ENCODE data around the gene SRP68. TPM values are rescaled to one million over a fixed set of nuclear protein-coding genes. Genes with fewer than 3 reads are reported as not detected.

The SRP68 gene
- 74.5 TPM for polyA plus RNA-seq (2013, experiment 1 of 4)
- polyA plus RNA-seq (2013, experiment 2 of 4) = 73.2 TPM
- polyA plus RNA-seq (2013, experiment 3 of 4) = 54.9 TPM
- 60.8 TPM for polyA plus RNA-seq (2013, experiment 4 of 4)

- H3K27me3 ChIP-seq (ENCODE audit: control insufficient read depth, insufficient read depth, low read length, poor library complexity, severe bottlenecking) = peaks cover 42% of the 10 kb centered on the region
- peak within 1 kb of the TSS; percentile 87 for H3K4me3 ChIP-seq (ENCODE audit: insufficient read depth, low read depth, low read length)
- peaks cover 17% of the 10 kb centered on the region for H3K4me1 ChIP-seq (ENCODE audit: control insufficient read depth, insufficient read depth, low read length)
- 1% methylated on average over 57 of the region's 57 CpGs for WGBS, 2 experiments
- H3K36me3 ChIP-seq (ENCODE audit: control insufficient read depth, insufficient read depth, low read length) = peaks cover 5% of the 10 kb centered on the region
- no peak within 1 kb of the TSS for H3K27ac ChIP-seq (ENCODE audit: insufficient read depth, low read depth, low read length, poor library complexity, severe bottlenecking)
- no peaks in the 10 kb centered on the region for H3K9me3 ChIP-seq (ENCODE audit: control insufficient read depth, low read length)
These were observed at the start of gene SRP68 for GRCh38 chr17:76072148-76072858. SRP68 (minus strand) TSS chr17:76072517; CDS start chr17:76072491, 26 bp downstream.

- 54 to 59% methylated on average over 42 of the region's 42 CpGs for WGBS, 2 experiments
- Histone ChIP-seq H3K36me3 (ENCODE audit: control insufficient read depth, insufficient read depth, low read length) (no peaks in the 10 kb centered on the region), H3K27ac (ENCODE audit: insufficient read depth, low read depth, low read length, poor library complexity, severe bottlenecking) (no peak overlapping the region), H3K4me1 (ENCODE audit: control insufficient read depth, insufficient read depth, low read length) (peaks cover 10% of the 10 kb centered on the region), H3K4me3 (ENCODE audit: insufficient read depth, low read depth, low read length) (no peak overlapping the region), H3K9me3 (ENCODE audit: control insufficient read depth, low read length) (no peaks in the 10 kb centered on the region), H3K27me3 (ENCODE audit: control insufficient read depth, insufficient read depth, low read length, poor library complexity, severe bottlenecking) (peaks cover 21% of the 10 kb centered on the region)
These were observed 49.7 kb upstream of the SRP68 start for GRCh38 chr17:76121932-76122430.

- 72 to 79% methylated on average over 5 of the region's 5 CpGs for WGBS, 2 experiments
- Histone ChIP-seq H3K4me1 (ENCODE audit: control insufficient read depth, insufficient read depth, low read length) (peaks cover 10% of the 10 kb centered on the region), H3K36me3 (ENCODE audit: control insufficient read depth, insufficient read depth, low read length) (no peaks in the 10 kb centered on the region), H3K9me3 (ENCODE audit: control insufficient read depth, low read length) (no peaks in the 10 kb centered on the region), H3K27me3 (ENCODE audit: control insufficient read depth, insufficient read depth, low read length, poor library complexity, severe bottlenecking) (peaks cover 21% of the 10 kb centered on the region), H3K27ac (ENCODE audit: insufficient read depth, low read depth, low read length, poor library complexity, severe bottlenecking) (no peak overlapping the region), H3K4me3 (ENCODE audit: insufficient read depth, low read depth, low read length) (no peak overlapping the region)
These were observed 48.3 kb upstream of the SRP68 start for GRCh38 chr17:76120658-76121008.

GRCh38 chr17:76119409-76120371, 47.4 kb upstream of the SRP68 start:
- Histone ChIP-seq H3K9me3 (ENCODE audit: control insufficient read depth, low read length) (no peaks in the 10 kb centered on the region), H3K27ac (ENCODE audit: insufficient read depth, low read depth, low read length, poor library complexity, severe bottlenecking) (no peak overlapping the region), H3K4me1 (ENCODE audit: control insufficient read depth, insufficient read depth, low read length) (peaks cover 10% of the 10 kb centered on the region), H3K36me3 (ENCODE audit: control insufficient read depth, insufficient read depth, low read length) (no peaks in the 10 kb centered on the region), H3K27me3 (ENCODE audit: control insufficient read depth, insufficient read depth, low read length, poor library complexity, severe bottlenecking) (peaks cover 21% of the 10 kb centered on the region), H3K4me3 (ENCODE audit: insufficient read depth, low read depth, low read length) (no peak overlapping the region)
- 71 to 72% methylated on average over 19 of the region's 19 CpGs for WGBS, 2 experiments

GRCh38 chr17:76115138-76115754, 42.9 kb upstream of the SRP68 start:
- WGBS, 2 experiments = 83 to 94% methylated on average over 7 of the region's 7 CpGs
- H3K36me3 ChIP-seq (ENCODE audit: control insufficient read depth, insufficient read depth, low read length) = no peaks in the 10 kb centered on the region
- H3K9me3 ChIP-seq (ENCODE audit: control insufficient read depth, low read length) = no peaks in the 10 kb centered on the region
- H3K4me3 ChIP-seq (ENCODE audit: insufficient read depth, low read depth, low read length) = no peak overlapping the region
- H3K27me3 ChIP-seq (ENCODE audit: control insufficient read depth, insufficient read depth, low read length, poor library complexity, severe bottlenecking) = peaks cover 1% of the 10 kb centered on the region
- no peak overlapping the region for H3K27ac ChIP-seq (ENCODE audit: insufficient read depth, low read depth, low read length, poor library complexity, severe bottlenecking)
- H3K4me1 ChIP-seq (ENCODE audit: control insufficient read depth, insufficient read depth, low read length) = peaks cover 6% of the 10 kb centered on the region

GRCh38 chr17:76111956-76112355, 39.6 kb upstream of the SRP68 start:
- no peak overlapping the region for H3K27ac ChIP-seq (ENCODE audit: insufficient read depth, low read depth, low read length, poor library complexity, severe bottlenecking)
- 93 to 99% methylated on average over 2 of the region's 2 CpGs for WGBS, 2 experiments
- H3K27me3 ChIP-seq (ENCODE audit: control insufficient read depth, insufficient read depth, low read length, poor library complexity, severe bottlenecking) = no peaks in the 10 kb centered on the region
- no peaks in the 10 kb centered on the region for H3K4me1 ChIP-seq (ENCODE audit: control insufficient read depth, insufficient read depth, low read length)
- no peaks in the 10 kb centered on the region for H3K9me3 ChIP-seq (ENCODE audit: control insufficient read depth, low read length)
- H3K36me3 ChIP-seq (ENCODE audit: control insufficient read depth, insufficient read depth, low read length) = no peaks in the 10 kb centered on the region
- no peak overlapping the region for H3K4me3 ChIP-seq (ENCODE audit: insufficient read depth, low read depth, low read length)

GRCh38 chr17:76107509-76107908, 35.2 kb upstream of the SRP68 start:
- no peak overlapping the region for H3K27ac ChIP-seq (ENCODE audit: insufficient read depth, low read depth, low read length, poor library complexity, severe bottlenecking)
- no peak overlapping the region for H3K4me3 ChIP-seq (ENCODE audit: insufficient read depth, low read depth, low read length)
- H3K27me3 ChIP-seq (ENCODE audit: control insufficient read depth, insufficient read depth, low read length, poor library complexity, severe bottlenecking) = no peaks in the 10 kb centered on the region
- 95 to 96% methylated on average over 3 to 5 of the region's 6 CpGs for WGBS, 2 experiments
- no peaks in the 10 kb centered on the region for H3K36me3 ChIP-seq (ENCODE audit: control insufficient read depth, insufficient read depth, low read length)
- peaks cover 6% of the 10 kb centered on the region for H3K4me1 ChIP-seq (ENCODE audit: control insufficient read depth, insufficient read depth, low read length)
- H3K9me3 ChIP-seq (ENCODE audit: control insufficient read depth, low read length) = no peaks in the 10 kb centered on the region

- Histone ChIP-seq H3K4me3 (ENCODE audit: insufficient read depth, low read depth, low read length) (no peak overlapping the region), H3K27ac (ENCODE audit: insufficient read depth, low read depth, low read length, poor library complexity, severe bottlenecking) (no peak overlapping the region), H3K36me3 (ENCODE audit: control insufficient read depth, insufficient read depth, low read length) (no peaks in the 10 kb centered on the region), H3K27me3 (ENCODE audit: control insufficient read depth, insufficient read depth, low read length, poor library complexity, severe bottlenecking) (no peaks in the 10 kb centered on the region), H3K9me3 (ENCODE audit: control insufficient read depth, low read length) (no peaks in the 10 kb centered on the region), H3K4me1 (ENCODE audit: control insufficient read depth, insufficient read depth, low read length) (peaks cover 6% of the 10 kb centered on the region)
- 95 to 98% methylated on average over 2 to 3 of the region's 3 CpGs for WGBS, 2 experiments
These were observed 34.4 kb upstream of the SRP68 start for GRCh38 chr17:76106703-76107102.

- Histone ChIP-seq H3K4me3 (ENCODE audit: insufficient read depth, low read depth, low read length) (no peak overlapping the region), H3K4me1 (ENCODE audit: control insufficient read depth, insufficient read depth, low read length) (peaks cover 6% of the 10 kb centered on the region), H3K9me3 (ENCODE audit: control insufficient read depth, low read length) (no peaks in the 10 kb centered on the region), H3K27ac (ENCODE audit: insufficient read depth, low read depth, low read length, poor library complexity, severe bottlenecking) (no peak overlapping the region), H3K36me3 (ENCODE audit: control insufficient read depth, insufficient read depth, low read length) (peaks cover 11% of the 10 kb centered on the region), H3K27me3 (ENCODE audit: control insufficient read depth, insufficient read depth, low read length, poor library complexity, severe bottlenecking) (no peaks in the 10 kb centered on the region)
- 79 to 93% methylated on average over 4 to 5 of the region's 5 CpGs for WGBS, 2 experiments
These were observed 32.5 kb upstream of the SRP68 start for GRCh38 chr17:76104896-76105231.

Measured in ectodermal cell (in vitro differentiated cells).